WI38 (cell line): ENCODE measurements around the gene PALS2.

Experiments used
- H3K4me3 ChIP-seq: 2 replicates; pipeline ENCODE4 v1.5.1; 2011; ENCODE audit warnings: low read depth, mild to moderate bottlenecking, control low read depth, low read length
- TF ChIP-seq, protein P1 (sequence below): IDR thresholded peaks from 2 replicates; pipeline ENCODE4 v1.5.1; 2012; ENCODE audit warnings: low read depth, mild to moderate bottlenecking, control low read depth, low read length

The PALS2 gene

GRCh38 chr7:24582166-24582565, 8.9 kb downstream of the PALS2 start:
- H3K4me3 ChIP-seq = no peak overlapping the region
- TF ChIP-seq, protein P1, sequence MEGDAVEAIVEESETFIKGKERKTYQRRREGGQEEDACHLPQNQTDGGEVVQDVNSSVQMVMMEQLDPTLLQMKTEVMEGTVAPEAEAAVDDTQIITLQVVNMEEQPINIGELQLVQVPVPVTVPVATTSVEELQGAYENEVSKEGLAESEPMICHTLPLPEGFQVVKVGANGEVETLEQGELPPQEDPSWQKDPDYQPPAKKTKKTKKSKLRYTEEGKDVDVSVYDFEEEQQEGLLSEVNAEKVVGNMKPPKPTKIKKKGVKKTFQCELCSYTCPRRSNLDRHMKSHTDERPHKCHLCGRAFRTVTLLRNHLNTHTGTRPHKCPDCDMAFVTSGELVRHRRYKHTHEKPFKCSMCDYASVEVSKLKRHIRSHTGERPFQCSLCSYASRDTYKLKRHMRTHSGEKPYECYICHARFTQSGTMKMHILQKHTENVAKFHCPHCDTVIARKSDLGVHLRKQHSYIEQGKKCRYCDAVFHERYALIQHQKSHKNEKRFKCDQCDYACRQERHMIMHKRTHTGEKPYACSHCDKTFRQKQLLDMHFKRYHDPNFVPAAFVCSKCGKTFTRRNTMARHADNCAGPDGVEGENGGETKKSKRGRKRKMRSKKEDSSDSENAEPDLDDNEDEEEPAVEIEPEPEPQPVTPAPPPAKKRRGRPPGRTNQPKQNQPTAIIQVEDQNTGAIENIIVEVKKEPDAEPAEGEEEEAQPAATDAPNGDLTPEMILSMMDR = no peak

DNA sequence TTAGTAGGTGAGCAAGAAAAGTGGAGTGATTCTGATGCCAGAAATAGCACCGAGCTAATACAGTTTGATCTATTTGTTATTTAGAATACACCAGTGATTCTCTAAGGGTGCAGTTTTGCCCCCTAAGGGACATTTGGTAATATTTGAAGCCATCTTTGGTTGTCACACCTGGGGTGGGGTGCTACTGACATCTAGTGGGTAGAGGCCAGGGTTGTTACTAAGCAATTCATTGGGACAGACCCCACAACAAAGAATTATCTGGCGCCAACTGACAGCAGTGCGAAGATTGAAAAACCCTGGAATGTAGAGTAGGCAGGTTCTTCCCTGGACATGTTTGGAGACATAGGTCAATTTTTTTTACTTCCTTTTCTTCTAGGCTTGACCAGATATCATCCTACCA, 14.6 kb downstream of the PALS2 start:
- TF ChIP-seq, protein P1 = 0 out of 2 replicates have a peak, but pooled peaks have one; percentile 15
- H3K4me3 ChIP-seq = no peak overlapping the region

DNA sequence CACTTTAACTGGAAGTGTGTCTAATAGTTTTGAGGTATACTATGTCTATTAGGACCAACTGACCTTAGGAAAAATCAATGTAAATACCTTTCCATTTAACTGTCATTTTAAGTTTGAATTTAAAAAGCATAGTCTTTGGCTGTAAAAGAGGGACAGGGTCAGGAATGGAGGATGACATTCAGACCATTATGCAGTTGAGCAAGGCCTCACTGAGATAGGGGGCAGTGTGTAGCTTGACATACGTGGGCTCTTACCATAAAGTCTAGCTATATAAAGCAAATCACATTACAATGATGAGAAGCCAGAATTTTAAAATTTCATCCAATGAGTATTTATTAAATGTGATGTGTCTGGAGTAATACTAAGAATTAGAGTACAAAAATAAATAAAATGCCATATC, 17.9 kb downstream of the PALS2 start:
- H3K4me3 ChIP-seq = no peak overlapping the region
- TF ChIP-seq, protein P1 = no peak

GRCh38 chr7:24595671-24596418, 22.6 kb downstream of the PALS2 start:
- H3K4me3 ChIP-seq = no peak overlapping the region
- TF ChIP-seq, protein P1 = no peak

GRCh38 chr7:24597014-24597413, 23.8 kb downstream of the PALS2 start:
- H3K4me3 ChIP-seq = no peak overlapping the region
- TF ChIP-seq, protein P1 = no peak

GRCh38 chr7:24601600-24601999, 28.3 kb downstream of the PALS2 start:
- no peak overlapping the region for H3K4me3 ChIP-seq
- TF ChIP-seq, protein P1 = no peak

DNA sequence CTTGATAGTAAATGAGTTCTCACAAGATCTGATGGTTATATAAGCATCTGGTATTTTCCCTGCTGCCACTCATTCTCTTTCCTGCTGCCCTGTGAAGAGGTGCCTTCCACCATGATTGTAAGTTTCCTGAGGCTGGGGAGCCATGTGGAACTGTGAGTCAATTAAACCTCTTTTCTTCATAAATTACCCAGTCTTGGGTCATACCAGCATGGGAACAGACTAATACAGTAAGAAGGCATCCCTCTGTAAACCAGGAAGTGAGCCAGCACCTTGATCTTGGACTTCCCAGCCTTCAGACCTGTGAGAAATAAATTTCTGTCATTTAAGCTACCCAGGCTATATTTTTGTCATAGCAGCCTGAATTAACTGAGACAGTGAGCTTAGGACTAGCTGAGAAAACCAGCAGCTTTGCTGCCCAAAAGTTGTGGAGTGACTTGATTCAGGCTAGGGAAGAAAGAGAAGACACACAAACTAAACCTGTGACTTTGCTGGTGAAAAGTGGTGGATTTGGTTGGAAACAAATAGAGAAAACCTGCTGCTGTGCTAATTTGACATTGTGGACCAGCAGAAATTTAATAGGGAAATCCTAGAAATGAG, 29.7 kb downstream of the PALS2 start:
- H3K4me3 ChIP-seq = no peak overlapping the region

More for the DNA sequence above, 29.7 kb downstream of the PALS2 start:
- TF ChIP-seq, protein P1 = no peak
